ENCODE measurements around the gene SLX9.

The SLX9 gene

DNA sequence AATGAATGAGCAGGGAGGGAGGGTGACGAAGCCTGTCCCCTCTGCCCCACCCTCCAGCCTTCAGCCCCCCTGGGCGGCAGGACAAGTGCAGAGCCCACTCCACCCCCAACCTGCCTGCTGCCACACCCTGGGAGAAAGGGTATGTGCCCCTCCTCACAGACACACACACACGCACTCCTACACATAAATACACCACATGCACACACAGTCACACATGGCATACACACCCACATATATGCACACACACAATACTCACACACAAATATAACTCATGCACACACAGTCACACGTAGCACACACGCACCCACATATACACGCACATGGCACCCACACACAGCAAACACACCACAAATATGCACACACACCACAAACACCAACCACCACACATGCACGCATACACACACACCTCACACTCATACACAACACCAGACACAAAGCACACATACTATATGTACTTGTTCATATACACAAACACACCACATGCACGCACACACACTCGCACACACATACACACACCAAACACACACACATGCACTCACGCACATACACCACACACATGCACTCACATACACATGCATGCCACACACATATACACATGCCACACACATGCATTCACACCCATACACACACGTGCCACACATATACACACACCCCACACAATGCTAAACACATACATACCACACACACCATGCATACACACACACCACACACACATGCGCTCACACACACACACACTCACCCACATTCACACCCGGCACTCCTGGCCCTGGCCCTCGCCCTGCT is 35.5 kb upstream of the SLX9 start:
- H3K4me3 ChIP-seq (ENCODE audit: low read length): no peak overlapping the region

DNA sequence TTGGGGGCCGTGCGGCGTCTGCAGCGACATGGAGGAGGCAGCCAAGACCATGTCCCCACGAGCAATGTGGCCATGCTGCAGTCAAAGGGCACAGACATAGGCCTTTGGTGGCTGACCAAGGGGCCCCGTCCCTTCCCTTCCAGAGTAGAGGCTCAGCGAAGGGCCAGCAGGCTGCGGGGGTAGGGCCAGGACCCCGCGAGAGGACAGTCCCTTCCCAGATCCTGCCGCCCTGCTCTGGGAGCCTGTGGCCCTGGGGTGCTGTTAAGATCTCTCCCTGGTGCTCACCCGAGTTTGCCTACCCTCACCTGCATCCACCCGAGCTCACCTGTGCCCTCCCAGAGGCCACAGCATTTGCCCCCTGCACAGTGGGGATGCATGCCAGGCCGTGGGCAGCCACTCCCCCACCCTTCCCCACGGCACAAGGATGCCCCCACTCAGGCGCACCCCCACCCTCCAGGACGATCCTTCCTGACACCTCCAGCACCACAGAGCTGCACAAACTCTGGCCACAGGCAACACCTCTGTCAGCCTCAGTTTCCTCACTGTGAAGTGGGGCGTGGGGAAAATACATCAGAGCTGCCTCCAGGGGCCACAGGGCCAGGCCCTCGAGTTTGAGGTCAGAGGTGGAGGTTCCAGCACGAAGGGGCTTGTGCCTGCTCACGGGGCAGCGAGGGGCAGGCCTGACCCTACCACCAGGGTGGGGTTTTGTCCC is 34.7 kb upstream of the SLX9 start:
- Histone ChIP-seq H3K9me3 (ENCODE audit: control insufficient read depth, low read depth, low read length) (no peaks in the 10 kb centered on the region), H3K36me3 (ENCODE audit: control insufficient read depth, low read depth, low read length) (no peaks in the 10 kb centered on the region), H3K27ac (ENCODE audit: low read length) (no peak overlapping the region), H3K27me3 (ENCODE audit: control insufficient read depth, insufficient read depth, low read length) (peaks cover 9% of the 10 kb centered on the region), H3K4me3 (ENCODE audit: low read length) (no peak overlapping the region), H3K4me1 (ENCODE audit: control insufficient read depth, low read depth, low read length) (peaks cover 4% of the 10 kb centered on the region), H3K9ac (ENCODE audit: low read length) (no peak overlapping the region)

More for the DNA sequence above, 35.5 kb upstream of the SLX9 start:
- Histone ChIP-seq H3K4me1 (ENCODE audit: control insufficient read depth, low read depth, low read length) (peaks cover 4% of the 10 kb centered on the region), H3K27me3 (ENCODE audit: control insufficient read depth, insufficient read depth, low read length) (peaks cover 9% of the 10 kb centered on the region), H3K36me3 (ENCODE audit: control insufficient read depth, low read depth, low read length) (no peaks in the 10 kb centered on the region), H3K9ac (ENCODE audit: low read length) (no peak overlapping the region), H3K27ac (ENCODE audit: low read length) (no peak overlapping the region), H3K9me3 (ENCODE audit: control insufficient read depth, low read depth, low read length) (no peaks in the 10 kb centered on the region)

DNA sequence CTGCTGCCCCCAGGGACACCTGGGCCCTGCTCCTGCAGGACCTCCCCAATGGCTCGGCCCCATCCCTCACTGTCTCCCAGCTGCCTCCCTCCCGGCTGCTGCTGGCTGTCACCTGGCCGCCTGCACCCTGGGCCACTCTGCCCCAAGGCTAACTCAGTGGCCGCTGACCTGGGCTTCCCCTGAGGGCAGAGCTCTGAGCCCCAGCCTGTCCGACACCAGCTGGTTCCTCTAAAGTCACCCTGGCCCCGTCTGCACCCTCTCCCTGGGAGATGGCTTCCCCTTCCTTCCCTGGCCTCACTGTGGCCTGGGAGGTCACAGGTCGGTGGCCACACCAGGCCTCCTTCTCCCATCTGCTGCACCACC is 34.1 kb upstream of the SLX9 start:
- Histone ChIP-seq H3K27ac (ENCODE audit: low read length) (no peak overlapping the region), H3K27me3 (ENCODE audit: control insufficient read depth, insufficient read depth, low read length) (peaks cover 9% of the 10 kb centered on the region), H3K4me1 (ENCODE audit: control insufficient read depth, low read depth, low read length) (peaks cover 4% of the 10 kb centered on the region), H3K9me3 (ENCODE audit: control insufficient read depth, low read depth, low read length) (no peaks in the 10 kb centered on the region), H3K4me3 (ENCODE audit: low read length) (no peak overlapping the region), H3K9ac (ENCODE audit: low read length) (no peak overlapping the region), H3K36me3 (ENCODE audit: control insufficient read depth, low read depth, low read length) (no peaks in the 10 kb centered on the region)

DNA sequence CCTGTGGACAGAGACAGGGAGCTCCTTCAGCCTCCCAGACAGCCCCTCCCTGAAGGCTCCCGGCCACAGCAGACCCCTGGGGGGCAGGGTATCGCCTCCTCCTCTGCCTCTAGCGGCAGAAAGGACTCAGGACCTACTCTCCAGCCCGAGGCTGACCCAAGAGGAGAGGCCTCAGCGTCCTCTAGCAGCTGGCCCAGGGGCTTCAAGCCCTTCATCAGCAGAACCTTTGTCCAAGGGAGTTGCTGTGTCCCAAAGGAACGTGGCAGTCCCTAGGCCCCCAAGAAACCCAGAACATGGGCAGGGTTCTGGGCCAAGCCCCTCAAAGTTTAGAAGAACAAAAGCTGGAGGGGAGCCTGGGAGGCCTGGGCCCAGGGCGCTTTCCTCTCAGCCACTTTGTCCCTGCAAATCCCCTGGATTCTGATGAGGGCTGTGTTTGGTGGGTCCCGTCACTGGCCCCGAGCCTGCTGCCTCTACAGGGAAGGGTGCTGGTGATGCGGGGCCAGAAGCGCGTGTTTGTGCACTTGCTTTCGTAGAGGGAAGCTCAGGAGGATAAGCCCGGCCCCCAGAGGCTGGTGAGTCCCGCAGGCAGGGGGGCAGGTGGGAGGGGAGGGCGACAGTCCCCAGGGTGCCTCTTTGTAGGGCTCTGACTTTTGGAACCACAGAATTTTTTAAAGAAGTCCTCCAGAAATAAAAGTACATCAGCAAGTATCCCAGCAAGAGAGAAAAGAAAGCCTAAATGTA is 32.4 kb upstream of the SLX9 start:
- Histone ChIP-seq H3K4me1 (ENCODE audit: control insufficient read depth, low read depth, low read length) (peaks cover 4% of the 10 kb centered on the region), H3K36me3 (ENCODE audit: control insufficient read depth, low read depth, low read length) (no peaks in the 10 kb centered on the region), H3K9ac (ENCODE audit: low read length) (no peak overlapping the region), H3K9me3 (ENCODE audit: control insufficient read depth, low read depth, low read length) (no peaks in the 10 kb centered on the region), H3K4me3 (ENCODE audit: low read length) (no peak overlapping the region), H3K27ac (ENCODE audit: low read length) (no peak overlapping the region), H3K27me3 (ENCODE audit: control insufficient read depth, insufficient read depth, low read length) (peaks cover 9% of the 10 kb centered on the region)

DNA sequence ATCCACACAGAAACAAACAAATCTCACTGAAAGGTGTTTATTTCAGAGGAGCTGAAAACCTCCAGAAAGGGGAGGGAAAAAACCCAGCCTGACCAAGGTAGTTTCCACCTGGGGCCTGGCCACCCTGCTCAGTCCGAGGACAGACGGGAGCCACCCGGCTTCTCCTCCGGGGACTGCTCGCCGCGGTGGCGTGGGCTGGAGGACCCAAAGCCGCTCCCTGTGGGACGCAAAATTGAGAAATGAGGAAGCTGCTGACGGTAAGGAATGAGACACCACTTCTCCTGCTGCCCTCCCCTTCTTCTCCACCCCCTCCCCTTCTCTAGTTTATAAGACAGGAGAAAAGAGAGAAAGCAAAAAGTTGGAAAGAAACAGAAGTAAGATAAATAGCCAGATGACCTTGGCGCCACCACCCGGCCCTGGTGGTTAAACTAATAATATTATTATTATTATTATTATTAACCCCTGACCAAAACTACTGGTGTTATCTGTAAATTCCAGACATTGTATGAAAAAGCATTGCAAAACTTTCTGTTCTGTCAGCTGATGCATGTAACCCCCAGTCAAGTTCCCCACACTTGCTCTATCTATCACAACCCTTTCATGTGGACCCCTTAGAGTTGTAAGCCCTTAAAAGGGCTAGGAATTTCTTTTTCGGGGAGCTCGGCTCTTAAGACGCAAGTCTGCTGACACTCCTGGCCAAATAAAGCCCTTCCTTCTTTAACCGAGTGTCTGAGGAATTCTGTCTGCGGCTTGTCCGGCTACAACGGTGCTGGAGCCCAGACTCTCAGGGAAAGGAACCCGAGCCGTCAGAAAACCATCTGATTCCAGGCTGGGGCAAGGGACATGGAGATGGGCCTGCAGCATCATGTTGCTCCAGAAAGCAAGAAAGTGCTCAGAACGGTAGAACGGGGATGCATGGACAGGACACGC is 31.6 kb upstream of the SLX9 start:
- H3K4me3 ChIP-seq (ENCODE audit: low read length): no peak overlapping the region
- H3K27me3 ChIP-seq (ENCODE audit: control insufficient read depth, insufficient read depth, low read length): peaks cover 9% of the 10 kb centered on the region
- H3K27ac ChIP-seq (ENCODE audit: low read length): no peak overlapping the region

DNA sequence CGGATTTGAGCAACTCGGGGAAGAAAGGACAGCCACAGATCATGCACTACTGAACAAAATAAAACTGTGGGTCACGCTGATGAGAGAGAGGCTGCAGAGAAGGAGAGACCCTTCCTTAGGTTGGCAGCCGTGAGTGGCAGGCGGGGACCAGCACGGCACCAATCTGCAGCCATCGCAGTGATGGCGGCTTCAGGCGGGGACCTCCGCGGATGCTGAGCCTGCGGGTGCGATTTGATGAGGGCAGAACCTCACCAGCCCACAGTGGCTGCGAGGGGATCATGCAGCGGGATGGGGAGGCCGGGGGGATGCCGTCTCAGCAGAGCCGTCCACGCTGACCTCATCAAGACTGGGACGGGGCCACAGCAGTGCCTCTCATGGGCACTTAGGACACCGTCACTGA is 30.9 kb upstream of the SLX9 start:
- Histone ChIP-seq H3K4me3 (ENCODE audit: low read length) (no peak overlapping the region), H3K4me1 (ENCODE audit: control insufficient read depth, low read depth, low read length) (peaks cover 4% of the 10 kb centered on the region), H3K9ac (ENCODE audit: low read length) (no peak overlapping the region), H3K36me3 (ENCODE audit: control insufficient read depth, low read depth, low read length) (no peaks in the 10 kb centered on the region), H3K27ac (ENCODE audit: low read length) (no peak overlapping the region), H3K27me3 (ENCODE audit: control insufficient read depth, insufficient read depth, low read length) (peaks cover 9% of the 10 kb centered on the region), H3K9me3 (ENCODE audit: control insufficient read depth, low read depth, low read length) (no peaks in the 10 kb centered on the region)

More for the DNA sequence above, 31.6 kb upstream of the SLX9 start:
- no peaks in the 10 kb centered on the region for H3K9me3 ChIP-seq (ENCODE audit: control insufficient read depth, low read depth, low read length)
- H3K9ac ChIP-seq (ENCODE audit: low read length): no peak overlapping the region
- H3K36me3 ChIP-seq (ENCODE audit: control insufficient read depth, low read depth, low read length): no peaks in the 10 kb centered on the region
- H3K4me1 ChIP-seq (ENCODE audit: control insufficient read depth, low read depth, low read length): peaks cover 4% of the 10 kb centered on the region

DNA sequence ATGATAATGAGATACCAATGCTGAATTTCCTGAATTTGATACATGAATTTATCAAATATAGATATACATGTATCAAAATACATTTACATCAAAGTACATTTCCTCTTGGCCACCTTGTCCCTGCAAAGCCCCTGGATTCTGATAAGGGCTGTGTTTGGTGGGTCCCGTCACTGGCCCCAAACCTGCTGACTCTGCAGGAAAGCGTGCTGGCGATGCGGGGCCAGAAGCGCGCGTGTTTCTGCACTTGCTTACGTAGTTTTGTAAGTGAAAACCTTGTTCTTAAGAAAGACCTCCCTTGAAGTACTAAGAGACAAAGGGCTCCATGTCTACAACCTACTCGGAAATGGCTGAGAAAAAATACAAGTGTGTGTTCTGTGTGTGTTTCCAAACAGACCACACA is 30.1 kb upstream of the SLX9 start:
- H3K27me3 ChIP-seq (ENCODE audit: control insufficient read depth, insufficient read depth, low read length): peaks cover 9% of the 10 kb centered on the region
- H3K4me3 ChIP-seq (ENCODE audit: low read length): no peak overlapping the region
- H3K9me3 ChIP-seq (ENCODE audit: control insufficient read depth, low read depth, low read length): no peaks in the 10 kb centered on the region
- H3K4me1 ChIP-seq (ENCODE audit: control insufficient read depth, low read depth, low read length): peaks cover 4% of the 10 kb centered on the region
- H3K36me3 ChIP-seq (ENCODE audit: control insufficient read depth, low read depth, low read length): no peaks in the 10 kb centered on the region
- no peak overlapping the region for H3K27ac ChIP-seq (ENCODE audit: low read length)
- H3K9ac ChIP-seq (ENCODE audit: low read length): no peak overlapping the region

DNA sequence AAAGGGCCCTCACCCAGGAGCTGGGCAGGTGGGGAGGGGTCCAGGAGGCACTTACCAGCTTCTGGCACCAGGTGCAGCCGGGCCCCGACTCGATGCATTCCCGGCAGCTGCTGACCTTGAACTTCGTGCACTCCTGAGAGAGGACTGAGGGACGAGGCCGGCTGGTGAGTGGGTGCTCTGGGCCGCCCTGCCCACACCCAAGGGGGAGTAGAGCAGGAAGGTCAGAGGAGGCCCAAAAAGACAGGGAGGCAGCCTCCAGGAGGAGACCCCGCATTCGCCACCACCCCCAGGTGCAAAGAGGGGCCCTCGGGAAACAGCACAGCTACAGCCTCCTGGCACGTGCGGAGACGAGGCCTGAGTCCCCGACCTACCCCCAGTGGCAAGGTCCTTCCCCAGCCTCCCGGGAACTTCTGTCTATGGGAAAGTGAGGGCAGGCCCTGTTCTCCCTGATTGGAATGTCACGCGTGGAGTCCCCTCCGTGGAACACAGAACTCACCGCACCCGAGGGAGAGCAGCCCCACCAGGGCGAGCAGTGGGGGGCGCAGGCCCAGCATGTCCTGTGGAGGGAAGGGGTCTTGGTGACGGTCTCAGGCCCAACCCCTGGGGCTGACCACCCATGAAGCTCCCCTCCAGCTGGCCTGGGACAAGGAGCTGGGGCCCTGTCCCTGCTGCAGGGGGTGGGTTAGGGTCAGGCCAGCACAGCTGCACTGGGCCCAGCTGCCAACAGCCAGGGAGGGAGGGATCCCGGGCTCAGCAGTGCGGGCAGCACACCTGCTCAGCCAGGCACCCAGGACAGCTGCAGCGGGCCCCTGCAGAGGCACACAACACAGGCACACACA is 29.4 kb upstream of the SLX9 start:
- no peak overlapping the region for H3K4me3 ChIP-seq (ENCODE audit: low read length)
- H3K4me1 ChIP-seq (ENCODE audit: control insufficient read depth, low read depth, low read length): peaks cover 4% of the 10 kb centered on the region
- no peak overlapping the region for H3K27ac ChIP-seq (ENCODE audit: low read length)
- H3K9ac ChIP-seq (ENCODE audit: low read length): no peak overlapping the region
- H3K27me3 ChIP-seq (ENCODE audit: control insufficient read depth, insufficient read depth, low read length): peaks cover 9% of the 10 kb centered on the region
- no peaks in the 10 kb centered on the region for H3K9me3 ChIP-seq (ENCODE audit: control insufficient read depth, low read depth, low read length)
- H3K36me3 ChIP-seq (ENCODE audit: control insufficient read depth, low read depth, low read length): no peaks in the 10 kb centered on the region

DNA sequence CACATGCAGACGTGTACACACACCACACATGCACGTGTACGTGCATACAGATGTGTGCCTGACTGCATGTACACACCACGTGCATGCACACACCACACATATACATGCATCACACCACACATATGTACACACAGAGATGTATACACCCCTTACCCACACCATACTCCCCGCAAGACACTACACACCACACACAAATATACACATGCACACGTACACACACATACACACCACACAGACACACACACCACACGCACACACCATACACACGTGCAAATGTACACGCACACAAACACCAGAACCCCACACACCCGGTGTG is 28.8 kb upstream of the SLX9 start:
- peaks cover 4% of the 10 kb centered on the region for H3K4me1 ChIP-seq (ENCODE audit: control insufficient read depth, low read depth, low read length)
- H3K9me3 ChIP-seq (ENCODE audit: control insufficient read depth, low read depth, low read length): no peaks in the 10 kb centered on the region
- no peak overlapping the region for H3K27ac ChIP-seq (ENCODE audit: low read length)
- peaks cover 9% of the 10 kb centered on the region for H3K27me3 ChIP-seq (ENCODE audit: control insufficient read depth, insufficient read depth, low read length)
- no peak overlapping the region for H3K4me3 ChIP-seq (ENCODE audit: low read length)
- H3K9ac ChIP-seq (ENCODE audit: low read length): no peak overlapping the region
- H3K36me3 ChIP-seq (ENCODE audit: control insufficient read depth, low read depth, low read length): no peaks in the 10 kb centered on the region

DNA sequence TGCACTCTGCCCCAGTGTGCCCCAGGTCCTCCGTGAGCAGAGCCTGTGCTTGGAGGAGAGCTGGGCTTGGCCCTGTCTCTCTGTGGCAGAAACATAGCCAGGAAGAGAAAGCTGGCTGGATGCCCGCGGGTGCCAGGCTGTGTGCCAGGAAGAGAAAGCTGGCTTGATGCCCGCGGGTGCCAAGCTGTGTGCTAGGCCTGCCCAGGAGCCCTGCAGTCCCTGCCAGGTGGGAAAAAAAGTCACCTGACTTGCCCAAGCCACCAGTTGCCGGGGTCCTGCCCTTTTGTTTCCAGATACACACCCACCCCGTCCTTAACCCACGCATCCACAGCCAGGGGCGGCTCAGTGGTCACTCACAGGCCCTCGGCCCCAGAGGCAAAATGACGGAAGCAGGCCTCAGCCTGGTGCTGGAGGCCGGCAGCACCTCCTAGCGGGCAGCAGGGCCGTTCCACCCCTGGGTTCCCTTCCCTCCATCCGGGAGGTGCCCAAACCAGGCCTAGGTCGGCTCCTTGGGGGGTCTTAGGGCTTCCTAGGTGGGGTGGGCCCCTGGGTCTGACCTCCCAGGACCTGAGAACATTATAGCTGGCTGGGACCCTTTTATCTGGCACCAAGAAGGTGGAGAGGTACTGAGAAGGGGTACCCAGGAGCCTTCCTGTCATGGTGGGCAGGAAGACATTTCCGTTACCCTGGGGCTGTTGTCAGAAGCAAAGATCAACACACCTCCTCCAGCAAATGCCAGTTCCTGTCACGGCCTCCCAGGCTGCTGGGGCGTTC is 28.3 kb upstream of the SLX9 start:
- H3K27me3 ChIP-seq (ENCODE audit: control insufficient read depth, insufficient read depth, low read length): peaks cover 9% of the 10 kb centered on the region
- peaks cover 4% of the 10 kb centered on the region for H3K4me1 ChIP-seq (ENCODE audit: control insufficient read depth, low read depth, low read length)
- H3K36me3 ChIP-seq (ENCODE audit: control insufficient read depth, low read depth, low read length): no peaks in the 10 kb centered on the region
- H3K4me3 ChIP-seq (ENCODE audit: low read length): no peak overlapping the region
- H3K9me3 ChIP-seq (ENCODE audit: control insufficient read depth, low read depth, low read length): no peaks in the 10 kb centered on the region
- H3K27ac ChIP-seq (ENCODE audit: low read length): no peak overlapping the region
- no peak overlapping the region for H3K9ac ChIP-seq (ENCODE audit: low read length)

All from iPS-18a (cell line).